MM.1S (cell line): ENCODE results near the gene RPL10.

Experiments used
- CTCF ChIP-seq: fragments of 300-600 bp; sonication (generic); IDR thresholded peaks from 2 replicates; pipeline ENCODE4 v1.5.1; 2016; ENCODE audit warnings: antibody characterized with exemption, low read length, mixed read lengths
- EZH2 ChIP-seq: fragments of 300-600 bp; sonication (generic); optimal IDR thresholded peaks from 2 replicates; pipeline ENCODE3; 2017; ENCODE audit warnings: low read depth, mild to moderate bottlenecking, antibody characterized with exemption, low read length, mixed read lengths
- EZH2phosphoT487 ChIP-seq: fragments of 300-600 bp; sonication (generic); IDR thresholded peaks from 2 replicates; pipeline ENCODE4 v1.6.1; 2018; ENCODE audit warnings: antibody characterized with exemption, low read length

DNA sequence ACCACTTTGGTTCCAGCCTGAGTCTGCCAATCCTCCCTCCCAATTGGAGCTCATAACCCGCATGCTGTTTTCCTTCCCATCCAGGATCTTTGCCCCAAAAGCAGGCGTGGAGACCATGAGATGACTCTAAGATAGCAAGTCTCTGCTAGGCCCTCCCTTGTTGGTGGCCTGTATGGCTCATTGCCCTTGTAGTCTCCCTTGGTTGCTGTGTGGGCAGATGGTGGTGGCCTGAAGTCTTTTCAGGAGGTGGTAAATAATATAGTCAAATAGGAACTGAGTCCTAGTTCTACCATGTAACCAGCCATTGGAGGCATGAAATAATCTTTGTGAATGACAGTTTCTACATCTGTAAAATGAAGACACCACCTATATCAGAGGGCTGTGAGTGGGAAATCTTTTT, 31.5 kb downstream of the RPL10 start:
- TF ChIP-seq EZH2, result no peak
- no peak for TF ChIP-seq CTCF
- no peak for TF ChIP-seq EZH2phosphoT487
